Measurements from ENCODE around the gene TEDC2. TPM values are rescaled to one million over a fixed set of nuclear protein-coding genes. Genes with fewer than 3 reads are reported as not detected.

Gene TEDC2
- total RNA-seq, 1 donor from 2014 or later: 0.68 TPM

DNA sequence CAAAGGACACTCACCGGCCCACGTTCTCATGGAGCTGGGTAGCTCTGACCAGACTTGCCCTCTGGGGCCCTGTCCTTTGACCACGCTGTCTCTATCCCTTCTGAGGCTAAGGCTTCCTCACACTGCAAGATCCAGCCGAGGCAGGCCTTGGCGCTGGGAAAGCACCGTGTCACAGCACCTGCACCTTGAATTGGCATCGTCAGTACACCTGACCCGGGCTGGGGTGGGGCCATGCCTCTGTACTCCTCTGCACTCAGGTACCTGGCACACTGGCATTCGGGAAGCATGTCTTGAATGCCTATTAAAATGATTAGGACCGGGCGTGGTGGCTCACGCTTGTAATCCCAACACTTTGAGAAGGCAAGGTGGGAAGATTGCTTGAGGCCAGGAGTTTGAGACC, 21.0 kb downstream of the TEDC2 start:
- no peak overlapping the region for H3K4me3 ChIP-seq
- no peaks in the 10 kb centered on the region for H3K27me3 ChIP-seq (ENCODE audit: low read depth)
- ATAC-seq (peak; percentile 81 to 83), DNase-seq (peak; percentile 86)
- H3K27ac ChIP-seq: peak overlapping the region; percentile 62
- H3K36me3 ChIP-seq: no peaks in the 10 kb centered on the region
- H3K4me1 ChIP-seq: peaks cover 57% of the 10 kb centered on the region
- no peaks in the 10 kb centered on the region for H3K9me3 ChIP-seq
- TF ChIP-seq, protein P1, sequence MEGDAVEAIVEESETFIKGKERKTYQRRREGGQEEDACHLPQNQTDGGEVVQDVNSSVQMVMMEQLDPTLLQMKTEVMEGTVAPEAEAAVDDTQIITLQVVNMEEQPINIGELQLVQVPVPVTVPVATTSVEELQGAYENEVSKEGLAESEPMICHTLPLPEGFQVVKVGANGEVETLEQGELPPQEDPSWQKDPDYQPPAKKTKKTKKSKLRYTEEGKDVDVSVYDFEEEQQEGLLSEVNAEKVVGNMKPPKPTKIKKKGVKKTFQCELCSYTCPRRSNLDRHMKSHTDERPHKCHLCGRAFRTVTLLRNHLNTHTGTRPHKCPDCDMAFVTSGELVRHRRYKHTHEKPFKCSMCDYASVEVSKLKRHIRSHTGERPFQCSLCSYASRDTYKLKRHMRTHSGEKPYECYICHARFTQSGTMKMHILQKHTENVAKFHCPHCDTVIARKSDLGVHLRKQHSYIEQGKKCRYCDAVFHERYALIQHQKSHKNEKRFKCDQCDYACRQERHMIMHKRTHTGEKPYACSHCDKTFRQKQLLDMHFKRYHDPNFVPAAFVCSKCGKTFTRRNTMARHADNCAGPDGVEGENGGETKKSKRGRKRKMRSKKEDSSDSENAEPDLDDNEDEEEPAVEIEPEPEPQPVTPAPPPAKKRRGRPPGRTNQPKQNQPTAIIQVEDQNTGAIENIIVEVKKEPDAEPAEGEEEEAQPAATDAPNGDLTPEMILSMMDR (IDR thresholded peaks at IDR 0.05): no peak
- intact Hi-C loops (cut with DNase I): no loop called here

DNA sequence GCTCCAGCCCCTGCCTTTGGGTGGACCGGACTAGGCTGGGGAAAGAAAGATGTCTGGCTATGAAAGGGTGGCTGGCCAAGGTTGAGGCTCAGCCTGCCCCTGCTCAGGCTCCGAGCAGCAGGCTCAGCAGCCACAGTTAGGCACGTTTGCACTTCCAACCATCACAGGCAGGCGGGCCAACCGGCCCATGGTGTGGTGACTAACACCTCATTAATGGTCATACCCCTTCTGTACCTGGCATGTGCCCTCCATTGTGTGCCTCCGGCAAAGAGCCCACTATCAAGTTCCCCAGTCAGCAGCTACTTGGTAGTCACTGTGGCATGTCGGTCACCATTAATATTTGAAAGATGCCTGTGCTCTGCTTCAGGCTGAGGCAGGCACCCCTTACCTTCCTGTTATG, 21.8 kb downstream of the TEDC2 start:
- Histone ChIP-seq H3K4me3 (no peak overlapping the region), H3K36me3 (no peaks in the 10 kb centered on the region), H3K27me3 (ENCODE audit: low read depth) (no peaks in the 10 kb centered on the region), H3K4me1 (peaks cover 57% of the 10 kb centered on the region), H3K9me3 (no peaks in the 10 kb centered on the region), H3K27ac (peak overlapping the region; percentile 60)
- TF ChIP-seq, protein P1 (IDR thresholded peaks at IDR 0.05): no peak
- no peak for ATAC-seq
- intact Hi-C loops (cut with DNase I): no loop called here
- DNase-seq: no peak

GRCh38 chr16:2482249-2482648, 22.3 kb downstream of the TEDC2 start:
- DNase-seq (no peak), ATAC-seq (no peak)
- H3K27ac ChIP-seq: peak overlapping the region; percentile 60
- peaks cover 63% of the 10 kb centered on the region for H3K4me1 ChIP-seq
- peak overlapping the region; percentile 21 for H3K4me3 ChIP-seq
- H3K9me3 ChIP-seq: no peaks in the 10 kb centered on the region
- intact Hi-C loops (cut with DNase I): no loop called here
- TF ChIP-seq, protein P1 (IDR thresholded peaks at IDR 0.05): no peak
- H3K27me3 ChIP-seq (ENCODE audit: low read depth): no peaks in the 10 kb centered on the region
- no peaks in the 10 kb centered on the region for H3K36me3 ChIP-seq

GRCh38 chr16:2482708-2483534, 23.0 kb downstream of the TEDC2 start:
- TF ChIP-seq, protein P1 (IDR thresholded peaks at IDR 0.05): no peak
- Histone ChIP-seq H3K4me1 (peaks cover 70% of the 10 kb centered on the region), H3K27me3 (ENCODE audit: low read depth) (no peaks in the 10 kb centered on the region), H3K27ac (peak overlapping the region; percentile 60), H3K4me3 (peak overlapping the region; percentile 21), H3K9me3 (no peaks in the 10 kb centered on the region), H3K36me3 (no peaks in the 10 kb centered on the region)
- ATAC-seq (peak; percentile 24 to 41), DNase-seq (peak; percentile 51)
- intact Hi-C loops (cut with DNase I): no loop called here

DNA sequence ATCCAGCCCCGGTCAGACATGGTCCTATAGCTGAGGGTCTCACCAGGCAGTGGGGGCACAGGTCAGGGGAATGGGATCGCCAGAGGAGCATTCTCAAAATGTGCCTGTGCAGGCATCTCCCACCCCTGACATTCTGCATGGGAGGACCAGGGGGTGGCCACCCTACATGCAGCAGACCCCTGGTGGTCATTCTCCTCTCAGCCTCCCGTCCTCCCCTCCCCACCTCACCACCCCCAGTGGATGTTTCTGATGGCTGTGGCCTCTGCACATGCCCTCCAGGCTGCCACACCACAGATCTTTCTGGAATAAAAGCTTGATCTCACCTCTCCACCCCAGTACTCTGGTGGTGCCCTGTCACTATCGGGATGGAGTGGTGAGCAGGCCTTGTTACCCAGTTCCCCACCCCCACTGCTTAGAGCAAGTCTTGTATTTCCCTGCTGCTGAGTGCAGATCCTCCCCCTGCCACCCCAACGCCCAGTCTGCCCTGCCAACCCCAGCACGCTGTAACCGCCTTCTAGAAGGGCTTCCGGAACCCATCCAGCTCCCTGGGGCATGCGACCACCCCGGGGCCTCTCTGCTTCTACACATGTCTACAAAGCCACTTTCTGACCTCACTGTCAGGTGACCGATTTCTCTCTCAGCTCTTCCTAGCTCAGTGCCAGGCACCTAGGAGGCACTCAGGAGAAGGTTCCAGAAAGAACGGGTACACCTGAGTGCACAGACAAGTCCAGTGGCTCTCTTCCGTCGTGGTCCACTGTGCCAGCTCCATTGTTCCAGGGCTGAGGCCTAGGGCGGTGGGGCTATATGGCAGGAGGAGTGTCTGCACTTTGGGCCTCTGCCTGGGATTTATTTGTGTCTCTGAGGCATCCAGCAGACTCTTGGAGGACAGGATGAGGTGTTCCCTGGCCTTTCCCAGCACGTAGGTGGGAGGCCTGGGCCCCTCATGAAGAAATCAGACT, 24.3 kb downstream of the TEDC2 start:
- H3K27ac ChIP-seq: no peak overlapping the region
- H3K4me3 ChIP-seq: no peak overlapping the region
- no peaks in the 10 kb centered on the region for H3K9me3 ChIP-seq
- no peak for ATAC-seq
- H3K36me3 ChIP-seq: no peaks in the 10 kb centered on the region
- DNase-seq: no peak
- TF ChIP-seq, protein P1 (IDR thresholded peaks at IDR 0.05): no peak
- no peaks in the 10 kb centered on the region for H3K27me3 ChIP-seq (ENCODE audit: low read depth)
- intact Hi-C loops (cut with DNase I): no loop called here
- peaks cover 71% of the 10 kb centered on the region for H3K4me1 ChIP-seq

All from lower lobe of right lung (tissue), 2 donors.